ENCODE data around the gene PLEKHG4B. TPM values are rescaled to one million over a fixed set of nuclear protein-coding genes. Genes with fewer than 3 reads are reported as not detected.

The PLEKHG4B gene
- total RNA-seq, 2 experiments from 2014 or later, result 0.03 TPM; not detected in 1

GRCh38 chr5:185095-186070 lies 93.4 kb downstream of the PLEKHG4B start:
- H3K4me1 Mint-ChIP-seq, result peaks cover 8% of the 10 kb centered on the region
- H3K4me3 Mint-ChIP-seq, result no peak overlapping the region
- ATAC-seq (ENCODE audit: low read depth) (no peak), DNase-seq (no peak)
- POLR2A ChIA-PET, result no interaction called here
- H3K27me3 Mint-ChIP-seq, result no peaks in the 10 kb centered on the region
- H3K27ac Mint-ChIP-seq, result no peak overlapping the region
- no peaks in the 10 kb centered on the region for H3K9me3 Mint-ChIP-seq
- H3K36me3 Mint-ChIP-seq, result no peaks in the 10 kb centered on the region

GRCh38 chr5:186091-187041 lies 94.4 kb downstream of the PLEKHG4B start:
- no peaks in the 10 kb centered on the region for H3K9me3 Mint-ChIP-seq
- peaks cover 8% of the 10 kb centered on the region for H3K4me1 Mint-ChIP-seq
- H3K36me3 Mint-ChIP-seq, result no peaks in the 10 kb centered on the region
- no peak overlapping the region for H3K4me3 Mint-ChIP-seq
- POLR2A ChIA-PET, result interaction anchor here (2.5 kb wide), 1 partner anchor 32 kb away, joined by 14 read pairs; the partner anchor contains the start of genes CCDC127 and SDHA
- H3K27ac Mint-ChIP-seq, result no peak overlapping the region
- no peak for ATAC-seq (ENCODE audit: low read depth)
- H3K27me3 Mint-ChIP-seq, result no peaks in the 10 kb centered on the region
- DNase-seq, result no peak

DNA sequence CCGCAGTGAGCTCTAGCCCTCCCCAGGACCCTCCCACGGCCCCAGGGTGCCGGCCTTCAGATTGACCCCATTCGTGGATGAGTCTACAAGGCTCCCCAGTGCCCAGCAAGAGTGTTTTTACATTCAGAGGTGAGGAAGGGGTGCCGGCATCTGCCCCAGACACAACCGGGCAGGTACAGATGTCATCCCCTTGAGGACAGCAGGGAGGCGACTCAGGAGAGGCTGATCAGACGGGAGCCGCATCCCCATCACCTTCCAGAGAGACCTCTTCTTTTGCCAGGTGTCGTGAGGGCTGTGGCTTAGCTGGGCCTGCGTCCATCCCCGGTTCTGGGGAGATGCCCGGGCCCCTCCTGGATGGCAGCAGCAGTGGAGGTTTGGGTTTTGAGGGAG lies 95.1 kb downstream of the PLEKHG4B start:
- Mint-ChIP-seq H3K4me1 (peaks cover 8% of the 10 kb centered on the region), H3K9me3 (no peaks in the 10 kb centered on the region), H3K27ac (no peak overlapping the region), H3K4me3 (no peak overlapping the region), H3K36me3 (no peaks in the 10 kb centered on the region), H3K27me3 (no peaks in the 10 kb centered on the region)
- DNase-seq (no peak), ATAC-seq (ENCODE audit: low read depth) (no peak)
- POLR2A ChIA-PET, result interaction anchor here (2.5 kb wide), 1 partner anchor 32 kb away, joined by 14 read pairs; the partner anchor contains the start of genes CCDC127 and SDHA

- Mint-ChIP-seq H3K4me1 (peaks cover 8% of the 10 kb centered on the region), H3K4me3 (peak overlapping the region; percentile 13), H3K27ac (no peak overlapping the region), H3K9me3 (no peaks in the 10 kb centered on the region), H3K27me3 (no peaks in the 10 kb centered on the region), H3K36me3 (no peaks in the 10 kb centered on the region)
- peak; percentile 19 for DNase-seq
- POLR2A ChIA-PET, result interaction anchor here (1.1 to 2.5 kb wide), 2 partner anchors 31 to 84 kb away, joined by 4 to 14 read pairs; partner anchors contain the start of genes CCDC127, PDCD6 and SDHA
- ATAC-seq (ENCODE audit: low read depth), result no peak
Observed at GRCh38 chr5:187617-188451, 95.9 kb downstream of the PLEKHG4B start.

GRCh38 chr5:188488-189481 lies 96.8 kb downstream of the PLEKHG4B start:
- Mint-ChIP-seq H3K4me3 (peak overlapping the region; percentile 42), H3K27me3 (no peaks in the 10 kb centered on the region), H3K27ac (peak overlapping the region; percentile 73), H3K36me3 (no peaks in the 10 kb centered on the region), H3K4me1 (peaks cover 8% of the 10 kb centered on the region), H3K9me3 (no peaks in the 10 kb centered on the region)
- ATAC-seq (ENCODE audit: low read depth) (peak; percentile 93), DNase-seq (peak; percentile 92)
- POLR2A ChIA-PET, result interaction anchor here (1.1 to 2.5 kb wide), 2 partner anchors 30 to 83 kb away, joined by 4 to 14 read pairs; partner anchors contain the start of genes CCDC127, PDCD6 and SDHA

DNA sequence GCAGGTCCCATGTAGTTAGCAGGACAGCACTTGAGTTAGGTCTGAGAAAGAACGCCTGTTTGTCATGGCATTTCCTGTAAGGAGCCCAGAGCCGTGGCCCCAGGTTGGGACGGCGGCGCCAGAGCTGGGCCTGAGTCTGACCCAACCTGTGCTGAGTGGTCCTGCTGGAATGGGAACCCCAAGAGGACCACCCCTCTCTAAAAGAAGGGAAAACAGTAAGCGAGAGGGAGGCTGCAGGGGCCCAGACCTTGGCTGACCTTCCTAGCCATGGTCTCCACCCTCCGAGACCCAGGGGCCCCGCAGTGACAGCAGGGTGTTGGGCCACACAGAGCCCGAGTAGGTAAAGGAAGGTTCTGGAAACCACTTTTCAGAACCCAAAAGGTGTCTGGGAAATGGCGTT lies 97.5 kb downstream of the PLEKHG4B start:
- H3K4me3 Mint-ChIP-seq, result no peak overlapping the region
- POLR2A ChIA-PET, result no interaction called here
- H3K4me1 Mint-ChIP-seq, result peaks cover 8% of the 10 kb centered on the region
- H3K27ac Mint-ChIP-seq, result no peak overlapping the region
- peak; percentile 24 for DNase-seq
- H3K9me3 Mint-ChIP-seq, result no peaks in the 10 kb centered on the region
- ATAC-seq (ENCODE audit: low read depth), result no peak
- H3K27me3 Mint-ChIP-seq, result no peaks in the 10 kb centered on the region
- no peaks in the 10 kb centered on the region for H3K36me3 Mint-ChIP-seq

DNA sequence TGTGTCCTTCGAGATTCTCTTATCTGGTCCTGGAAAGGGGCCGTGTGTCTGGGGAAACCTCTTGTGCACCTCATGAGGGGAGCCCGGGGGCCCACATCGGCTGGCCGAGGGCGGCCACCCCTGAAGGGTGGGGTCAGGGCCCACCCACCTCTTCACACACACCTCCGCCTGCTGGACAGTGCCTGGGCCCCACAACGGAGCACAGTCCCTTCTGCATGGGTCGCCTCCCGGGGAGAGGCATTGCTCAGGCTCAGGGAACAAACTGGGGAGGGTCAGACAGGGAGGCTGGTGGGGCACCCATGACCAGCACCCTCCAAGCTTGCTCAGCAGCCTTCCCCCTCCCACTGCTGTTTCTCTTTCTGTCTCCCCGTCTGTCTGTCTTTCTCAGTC lies 98.0 kb downstream of the PLEKHG4B start:
- Mint-ChIP-seq H3K9me3 (no peaks in the 10 kb centered on the region), H3K27ac (no peak overlapping the region), H3K36me3 (no peaks in the 10 kb centered on the region), H3K4me3 (no peak overlapping the region), H3K4me1 (peaks cover 8% of the 10 kb centered on the region), H3K27me3 (no peaks in the 10 kb centered on the region)
- no peak for ATAC-seq (ENCODE audit: low read depth)
- peak; percentile 24 for DNase-seq
- POLR2A ChIA-PET, result interaction anchor here (1.9 kb wide), 1 partner anchor 81 kb away, joined by 8 read pairs; the partner anchor contains the start of gene PDCD6

DNA sequence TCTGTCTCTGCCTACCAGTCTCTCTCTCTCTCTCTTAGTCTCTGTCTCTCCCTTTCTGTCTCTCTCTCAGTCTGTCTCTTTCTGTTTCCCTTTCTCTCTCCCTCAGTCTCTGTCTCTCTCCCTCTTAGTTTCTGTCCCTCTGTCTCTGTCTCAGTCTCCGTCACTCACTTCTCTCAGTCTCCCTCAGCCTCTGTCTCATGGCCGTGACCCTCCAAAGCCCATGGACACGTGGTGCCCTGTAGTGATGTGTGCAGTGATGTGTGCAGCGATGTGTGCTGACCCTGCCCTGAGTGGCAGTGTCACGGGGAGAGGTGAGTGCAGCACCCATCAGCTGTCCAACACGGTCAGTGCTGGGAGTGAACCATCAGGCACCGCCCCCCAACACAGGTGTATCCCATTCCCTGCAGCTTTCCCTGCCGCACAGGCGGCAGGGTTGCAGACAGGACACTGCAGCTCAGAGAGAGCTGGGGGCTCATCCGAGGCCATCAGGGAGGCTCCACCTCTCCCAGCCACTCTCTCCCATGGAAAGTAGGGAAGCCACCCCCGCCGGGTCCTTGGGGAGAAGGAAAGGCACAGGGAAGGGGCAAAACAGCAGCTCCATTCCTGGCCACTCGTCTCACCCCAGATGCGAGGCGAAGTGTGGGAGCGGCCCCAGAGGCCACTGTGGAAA lies 98.5 kb downstream of the PLEKHG4B start:
- DNase-seq (peak; percentile 20), ATAC-seq (ENCODE audit: low read depth) (no peak)
- Mint-ChIP-seq H3K4me1 (peaks cover 8% of the 10 kb centered on the region), H3K27me3 (no peaks in the 10 kb centered on the region), H3K4me3 (no peak overlapping the region), H3K9me3 (no peaks in the 10 kb centered on the region), H3K27ac (peak overlapping the region; percentile 2), H3K36me3 (no peaks in the 10 kb centered on the region)
- POLR2A ChIA-PET, result interaction anchor here (0.7 to 1.9 kb wide), 3 partner anchors 28 to 81 kb away, joined by 3 to 8 read pairs (median 6); partner anchors contain the start of genes CCDC127, PDCD6 and SDHA

- H3K27ac Mint-ChIP-seq, result peak within 1 kb of the TSS; percentile 2
- H3K4me1 Mint-ChIP-seq, result peaks cover 8% of the 10 kb centered on the region
- peak within 1 kb of the TSS; percentile 13 for H3K4me3 Mint-ChIP-seq
- no peaks in the 10 kb centered on the region for H3K36me3 Mint-ChIP-seq
- no peaks in the 10 kb centered on the region for H3K9me3 Mint-ChIP-seq
- POLR2A ChIA-PET, result interaction anchor here (0.7 to 1.9 kb wide), 3 partner anchors 27 to 80 kb away, joined by 3 to 8 read pairs (median 6); partner anchors contain the start of genes CCDC127, PDCD6 and SDHA
- DNase-seq (peak; percentile 54), ATAC-seq (ENCODE audit: low read depth) (peak; percentile 48)
- H3K27me3 Mint-ChIP-seq, result no peaks in the 10 kb centered on the region
Observed at GRCh38 chr5:191036-191948, 99.3 kb downstream of the PLEKHG4B start, which contains the start of gene LRRC14B. Gene LRRC14B, plus strand, starts transcription at chr5:191495. Its CDS starts 44 bp downstream, at chr5:191539.
